NCI-H526 treated with DMSO at 0.1 percent for 48 hours (cell line): ENCODE results near the gene TNIP2.

Source experiments
- DNase-seq: peaks from one replicate; lab custom pipeline; 2025; lab: John Stamatoyannopoulos, UW

TNIP2 gene

GRCh38 chr4:2755821-2756690, at the start of gene TNIP2:
Gene TNIP2 (minus strand): TSS chr4:2756336. CDS start chr4:2756289, 47 bp downstream.
- peak; percentile 38 for DNase-seq

GRCh38 chr4:2804973-2805501, 48.9 kb upstream of the TNIP2 start:
- DNase-seq: no peak

GRCh38 chr4:2804449-2804972, 48.4 kb upstream of the TNIP2 start:
- no peak for DNase-seq

- no peak for DNase-seq
Observed at GRCh38 chr4:2803624-2804448, 47.7 kb upstream of the TNIP2 start.

- DNase-seq: no peak
Observed at GRCh38 chr4:2802618-2803531, 46.7 kb upstream of the TNIP2 start.

- no peak for DNase-seq
Observed at GRCh38 chr4:2800691-2801596, 44.8 kb upstream of the TNIP2 start.

- no peak for DNase-seq
Observed at GRCh38 chr4:2799971-2800690, 44.0 kb upstream of the TNIP2 start.

- DNase-seq: no peak
Observed at GRCh38 chr4:2799224-2799911, 43.2 kb upstream of the TNIP2 start.

GRCh38 chr4:2798399-2799223, 42.5 kb upstream of the TNIP2 start:
- DNase-seq: no peak

- DNase-seq: no peak
Observed at GRCh38 chr4:2797545-2798305, 41.6 kb upstream of the TNIP2 start.

GRCh38 chr4:2796849-2797544, 40.9 kb upstream of the TNIP2 start:
- no peak for DNase-seq

- no peak for DNase-seq
Observed at GRCh38 chr4:2795893-2796848, 40.0 kb upstream of the TNIP2 start.

- DNase-seq: no peak
Observed at GRCh38 chr4:2795300-2795892, 39.3 kb upstream of the TNIP2 start.

GRCh38 chr4:2794486-2795299, 38.6 kb upstream of the TNIP2 start:
- no peak for DNase-seq
